Measurements from ENCODE around the gene RHOU.
A peak's percentile ranks its signal among the peaks of the same experiment; 100 is the strongest.

The RHOU gene

GRCh38 chr1:228792601-228793000, 57.3 kb downstream of the RHOU start:
- Histone ChIP-seq H3K36me3 (no peaks in the 10 kb centered on the region), H3K4me1 (peaks cover 57% of the 10 kb centered on the region), H3K27me3 (no peaks in the 10 kb centered on the region), H3K9ac (peak overlapping the region; percentile 40; the same call in 1 of the 2 replicates), H3K9me3 (peaks cover 14% of the 10 kb centered on the region), H4K20me1 (peaks cover 6% of the 10 kb centered on the region; the same call in 1 of the 2 replicates), H3K4me3 (peak overlapping the region; percentile 46), H3K4me2 (peak overlapping the region; percentile 92), H3K27ac (peak overlapping the region; percentile 40)
- TF ChIP-seq Cebpa-rat (IDR thresholded peaks at IDR 0.05), result no peak

- peaks cover 57% of the 10 kb centered on the region for H3K4me1 ChIP-seq
These were observed 57.8 kb downstream of the RHOU start for GRCh38 chr1:228793032-228793431.

GRCh38 chr1:228794173-228794572, 58.9 kb downstream of the RHOU start:
- TF ChIP-seq Cebpa-rat (IDR thresholded peaks at IDR 0.05), result no peak
- Histone ChIP-seq H3K27ac (no peak overlapping the region), H3K36me3 (no peaks in the 10 kb centered on the region), H3K4me1 (peaks cover 57% of the 10 kb centered on the region), H4K20me1 (peaks cover 6% of the 10 kb centered on the region; the same call in 1 of the 2 replicates), H3K27me3 (no peaks in the 10 kb centered on the region), H3K9ac (no peak overlapping the region), H3K9me3 (peaks cover 20% of the 10 kb centered on the region), H3K4me2 (peak overlapping the region; percentile 92), H3K4me3 (no peak overlapping the region)

More at GRCh38 chr1:228793032-228793431, 57.8 kb downstream of the RHOU start:
- peak overlapping the region; percentile 46 for H3K4me3 ChIP-seq
- peak overlapping the region; percentile 40; the same call in 1 of the 2 replicates for H3K9ac ChIP-seq
- no peaks in the 10 kb centered on the region for H3K36me3 ChIP-seq
- H3K9me3 ChIP-seq, result peaks cover 18% of the 10 kb centered on the region
- no peaks in the 10 kb centered on the region for H3K27me3 ChIP-seq
- peaks cover 6% of the 10 kb centered on the region; the same call in 1 of the 2 replicates for H4K20me1 ChIP-seq
- peak overlapping the region; percentile 92 for H3K4me2 ChIP-seq
- no peak for TF ChIP-seq Cebpa-rat (IDR thresholded peaks at IDR 0.05)
- H3K27ac ChIP-seq, result peak overlapping the region; percentile 40

GRCh38 chr1:228794810-228795209, 59.5 kb downstream of the RHOU start:
- peaks cover 6% of the 10 kb centered on the region; the same call in 1 of the 2 replicates for H4K20me1 ChIP-seq
- H3K4me1 ChIP-seq, result peaks cover 57% of the 10 kb centered on the region
- no peak overlapping the region for H3K4me3 ChIP-seq
- H3K36me3 ChIP-seq, result no peaks in the 10 kb centered on the region
- no peak overlapping the region for H3K9ac ChIP-seq
- H3K27me3 ChIP-seq, result no peaks in the 10 kb centered on the region
- H3K27ac ChIP-seq, result no peak overlapping the region
- peaks cover 25% of the 10 kb centered on the region for H3K9me3 ChIP-seq
- peak overlapping the region; percentile 92 for H3K4me2 ChIP-seq
- TF ChIP-seq Cebpa-rat (IDR thresholded peaks at IDR 0.05), result no peak

- no peak for TF ChIP-seq Cebpa-rat (IDR thresholded peaks at IDR 0.05)
- peaks cover 53% of the 10 kb centered on the region for H3K4me1 ChIP-seq
- peaks cover 6% of the 10 kb centered on the region; the same call in 1 of the 2 replicates for H4K20me1 ChIP-seq
- H3K36me3 ChIP-seq, result no peaks in the 10 kb centered on the region
- no peak overlapping the region for H3K9ac ChIP-seq
- no peak overlapping the region for H3K4me3 ChIP-seq
- H3K27ac ChIP-seq, result no peak overlapping the region
- peak overlapping the region; percentile 92 for H3K4me2 ChIP-seq
- no peaks in the 10 kb centered on the region for H3K27me3 ChIP-seq
- H3K9me3 ChIP-seq, result peaks cover 28% of the 10 kb centered on the region
These were observed 60.3 kb downstream of the RHOU start for GRCh38 chr1:228795596-228795995.

All from BLaER1 (cell line).